GM20431 (cell line): ENCODE results near the gene ACTN4.

ENCODE experiments used
- in situ Hi-C: fragments of 300-500 bp; cut with MseI, MboI; formaldehyde crosslinking; loops from one replicate; pipeline ENCODE4 v1.15.0; 2020; ENCODE audit warnings: low sequenced_read_pairs; ENCODE audit not compliant: unreplicated experiment

ACTN4 gene

GRCh38 chr19:38719761-38720558, 72.5 kb downstream of the ACTN4 start:
- in situ Hi-C loops = no loop called here

GRCh38 chr19:38720559-38721236, 73.2 kb downstream of the ACTN4 start:
- in situ Hi-C loops = no loop called here

GRCh38 chr19:38721496-38721895, 74.0 kb downstream of the ACTN4 start:
- in situ Hi-C loops = no loop called here

GRCh38 chr19:38721979-38722773, 74.7 kb downstream of the ACTN4 start:
- in situ Hi-C loops = no loop called here

GRCh38 chr19:38722947-38723605, 75.6 kb downstream of the ACTN4 start:
- in situ Hi-C loops = no loop called here

GRCh38 chr19:38723606-38723965, 76.1 kb downstream of the ACTN4 start:
- in situ Hi-C loops = no loop called here

- in situ Hi-C loops = no loop called here
Measured at GRCh38 chr19:38723990-38724854, 76.8 kb downstream of the ACTN4 start.

- in situ Hi-C loops = no loop called here
Measured at GRCh38 chr19:38725469-38726283, 78.2 kb downstream of the ACTN4 start.

GRCh38 chr19:38726284-38726673, 78.8 kb downstream of the ACTN4 start:
- in situ Hi-C loops = no loop called here

- in situ Hi-C loops = no loop called here
Measured at GRCh38 chr19:38726761-38727301, 79.4 kb downstream of the ACTN4 start.

GRCh38 chr19:38727306-38727867, 79.9 kb downstream of the ACTN4 start:
- in situ Hi-C loops = no loop called here

GRCh38 chr19:38727868-38728660, 80.6 kb downstream of the ACTN4 start:
- in situ Hi-C loops = no loop called here

- in situ Hi-C loops = no loop called here
Measured at GRCh38 chr19:38728752-38729541, 81.5 kb downstream of the ACTN4 start.

GRCh38 chr19:38729653-38730469, 82.4 kb downstream of the ACTN4 start:
- in situ Hi-C loops = no loop called here

- in situ Hi-C loops = no loop called here
Measured at GRCh38 chr19:38730470-38730730, 83.0 kb downstream of the ACTN4 start.
